ENCODE results near the gene NHLRC2. TPM values are rescaled to one million over a fixed set of nuclear protein-coding genes. Genes with fewer than 3 reads are reported as not detected.

Gene NHLRC2
- polyA plus RNA-seq, 1 donor from 2014 or later = 13.0 TPM

GRCh38 chr10:113947184-113948041 lies 93.0 kb downstream of the NHLRC2 start:
- no peaks in the 10 kb centered on the region for H3F3A ChIP-seq (ENCODE audit: insufficient read depth, low read length, poor library complexity, severe bottlenecking)
- no peaks in the 10 kb centered on the region for H3K27me3 ChIP-seq (ENCODE audit: insufficient read depth, low read depth, low read length)
- H3K9me3 ChIP-seq (ENCODE audit: low read length) = no peaks in the 10 kb centered on the region
- no peak overlapping the region for H3K9ac ChIP-seq (ENCODE audit: low read length)
- no peak overlapping the region for H3K27ac ChIP-seq (ENCODE audit: low read length)
- TF ChIP-seq CTCF (IDR thresholded peaks at IDR 0.05; ENCODE audit: poor library complexity, severe bottlenecking) (no peak), POLR2AphosphoS5 (IDR thresholded peaks at IDR 0.05) (no peak), MXI1 (conservative IDR thresholded peaks at IDR 0.05; ENCODE audit: poor library complexity, severe bottlenecking) (no peak), RAD21 (conservative IDR thresholded peaks at IDR 0.05) (no peak), EZH2 (IDR thresholded peaks at IDR 0.05; ENCODE audit: borderline replicate concordance, insufficient read depth, low read length, poor library complexity, severe bottlenecking) (no peak), EP300 (conservative IDR thresholded peaks at IDR 0.05; ENCODE audit: poor library complexity, severe bottlenecking) (no peak), TAF1 (IDR thresholded peaks at IDR 0.05; ENCODE audit: low read depth) (no peak), SMC3 (conservative IDR thresholded peaks at IDR 0.05; ENCODE audit: poor library complexity) (no peak)
- TF ChIP-seq, protein P1, sequence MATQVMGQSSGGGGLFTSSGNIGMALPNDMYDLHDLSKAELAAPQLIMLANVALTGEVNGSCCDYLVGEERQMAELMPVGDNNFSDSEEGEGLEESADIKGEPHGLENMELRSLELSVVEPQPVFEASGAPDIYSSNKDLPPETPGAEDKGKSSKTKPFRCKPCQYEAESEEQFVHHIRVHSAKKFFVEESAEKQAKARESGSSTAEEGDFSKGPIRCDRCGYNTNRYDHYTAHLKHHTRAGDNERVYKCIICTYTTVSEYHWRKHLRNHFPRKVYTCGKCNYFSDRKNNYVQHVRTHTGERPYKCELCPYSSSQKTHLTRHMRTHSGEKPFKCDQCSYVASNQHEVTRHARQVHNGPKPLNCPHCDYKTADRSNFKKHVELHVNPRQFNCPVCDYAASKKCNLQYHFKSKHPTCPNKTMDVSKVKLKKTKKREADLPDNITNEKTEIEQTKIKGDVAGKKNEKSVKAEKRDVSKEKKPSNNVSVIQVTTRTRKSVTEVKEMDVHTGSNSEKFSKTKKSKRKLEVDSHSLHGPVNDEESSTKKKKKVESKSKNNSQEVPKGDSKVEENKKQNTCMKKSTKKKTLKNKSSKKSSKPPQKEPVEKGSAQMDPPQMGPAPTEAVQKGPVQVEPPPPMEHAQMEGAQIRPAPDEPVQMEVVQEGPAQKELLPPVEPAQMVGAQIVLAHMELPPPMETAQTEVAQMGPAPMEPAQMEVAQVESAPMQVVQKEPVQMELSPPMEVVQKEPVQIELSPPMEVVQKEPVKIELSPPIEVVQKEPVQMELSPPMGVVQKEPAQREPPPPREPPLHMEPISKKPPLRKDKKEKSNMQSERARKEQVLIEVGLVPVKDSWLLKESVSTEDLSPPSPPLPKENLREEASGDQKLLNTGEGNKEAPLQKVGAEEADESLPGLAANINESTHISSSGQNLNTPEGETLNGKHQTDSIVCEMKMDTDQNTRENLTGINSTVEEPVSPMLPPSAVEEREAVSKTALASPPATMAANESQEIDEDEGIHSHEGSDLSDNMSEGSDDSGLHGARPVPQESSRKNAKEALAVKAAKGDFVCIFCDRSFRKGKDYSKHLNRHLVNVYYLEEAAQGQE (IDR thresholded peaks at IDR 0.05; ENCODE audit: borderline replicate concordance) = no peak
- H3K9me2 ChIP-seq (ENCODE audit: insufficient read depth, low read length) = no peaks in the 10 kb centered on the region
- no peaks in the 10 kb centered on the region for H3K79me2 ChIP-seq (replicated peaks; ENCODE audit: insufficient read depth, low read length)
- H3K36me3 ChIP-seq (ENCODE audit: insufficient read depth, low read length) = no peaks in the 10 kb centered on the region
- no peak overlapping the region for H3K4me3 ChIP-seq (ENCODE audit: low read length)
- H2AFZ ChIP-seq (ENCODE audit: low read depth, low read length) = no peak overlapping the region
- no peak overlapping the region for H3K4me2 ChIP-seq (ENCODE audit: low read length)
- no peaks in the 10 kb centered on the region for H4K20me1 ChIP-seq (ENCODE audit: insufficient read depth)

GRCh38 chr10:113948048-113948447 lies 93.6 kb downstream of the NHLRC2 start:
- H3K79me2 ChIP-seq (replicated peaks; ENCODE audit: insufficient read depth, low read length) = no peaks in the 10 kb centered on the region
- no peaks in the 10 kb centered on the region for H3K9me2 ChIP-seq (ENCODE audit: insufficient read depth, low read length)
- H3K9me3 ChIP-seq (ENCODE audit: low read length) = no peaks in the 10 kb centered on the region
- no peak overlapping the region for H3K27ac ChIP-seq (ENCODE audit: low read length)
- H3K4me2 ChIP-seq (ENCODE audit: low read length) = no peak overlapping the region
- no peak overlapping the region for H3K4me3 ChIP-seq (ENCODE audit: low read length)
- no peaks in the 10 kb centered on the region for H3K27me3 ChIP-seq (ENCODE audit: insufficient read depth, low read depth, low read length)
- H3F3A ChIP-seq (ENCODE audit: insufficient read depth, low read length, poor library complexity, severe bottlenecking) = no peaks in the 10 kb centered on the region
- no peak overlapping the region for H3K9ac ChIP-seq (ENCODE audit: low read length)
- no peak overlapping the region for H2AFZ ChIP-seq (ENCODE audit: low read depth, low read length)
- TF ChIP-seq RAD21 (conservative IDR thresholded peaks at IDR 0.05) = no peak
- TF ChIP-seq, protein P1 (IDR thresholded peaks at IDR 0.05; ENCODE audit: borderline replicate concordance) = no peak
- TF ChIP-seq EP300 (conservative IDR thresholded peaks at IDR 0.05; ENCODE audit: poor library complexity, severe bottlenecking) = no peak
- no peak for TF ChIP-seq MXI1 (conservative IDR thresholded peaks at IDR 0.05; ENCODE audit: poor library complexity, severe bottlenecking)
- TF ChIP-seq POLR2AphosphoS5 (IDR thresholded peaks at IDR 0.05) = no peak
- TF ChIP-seq CTCF (IDR thresholded peaks at IDR 0.05; ENCODE audit: poor library complexity, severe bottlenecking) = no peak
- TF ChIP-seq EZH2 (IDR thresholded peaks at IDR 0.05; ENCODE audit: borderline replicate concordance, insufficient read depth, low read length, poor library complexity, severe bottlenecking) = no peak
- TF ChIP-seq SMC3 (conservative IDR thresholded peaks at IDR 0.05; ENCODE audit: poor library complexity) = no peak
- no peak for TF ChIP-seq TAF1 (IDR thresholded peaks at IDR 0.05; ENCODE audit: low read depth)
- no peaks in the 10 kb centered on the region for H4K20me1 ChIP-seq (ENCODE audit: insufficient read depth)
- H3K36me3 ChIP-seq (ENCODE audit: insufficient read depth, low read length) = no peaks in the 10 kb centered on the region

Data from neural cell (in vitro differentiated cells).